HepG2 (cell line): ENCODE data around the gene VRK3. TPM values are rescaled to one million over a fixed set of nuclear protein-coding genes. Genes with fewer than 3 reads are reported as not detected.

Experiments
- FOXC1 ChIP-seq: sonication (generic); formaldehyde crosslinking; IDR thresholded peaks from 2 replicates; pipeline ENCODE4 v1.8.0; 2022; ENCODE audit warnings: mild to moderate bottlenecking, missing genetic modification reagents, borderline replicate concordance
- GATAD1 ChIP-seq: IDR thresholded peaks from 2 replicates; pipeline ENCODE4 v1.6.1; 2016; ENCODE audit warnings: missing genetic modification reagents, missing compliant biosample characterization
- HMG20A ChIP-seq: IDR thresholded peaks from 2 replicates; pipeline ENCODE4 v1.6.1; 2016; ENCODE audit warnings: borderline replicate concordance
- MAFK ChIP-seq, 2 experiments: IDR thresholded peaks in 1 of 2; conservative IDR thresholded peaks in 1 of 2; 2 replicates each; pipeline ENCODE4 v1.6.1; 2011; ENCODE audit warnings: improper control_type of control experiment in 2 of 2, low read length in 2 of 2
- NCOA5 ChIP-seq: sonication (generic); formaldehyde crosslinking; IDR thresholded peaks from 2 replicates; pipeline ENCODE4 v1.4.0; 2020; ENCODE audit warnings: missing genetic modification reagents
- PITX1 ChIP-seq: sonication (generic); formaldehyde crosslinking; IDR thresholded peaks from 2 replicates; pipeline ENCODE4 v1.5.1; 2020; ENCODE audit warnings: mild to moderate bottlenecking, missing genetic modification reagents
- REPIN1 ChIP-seq: sonication (generic); formaldehyde crosslinking; IDR thresholded peaks from 2 replicates; pipeline ENCODE4 v1.8.0; 2022; ENCODE audit warnings: missing genetic modification reagents, low read depth, mild to moderate bottlenecking, borderline replicate concordance
- SYNCRIP ChIP-seq: fragments of 200-400 bp; formaldehyde crosslinking; IDR thresholded peaks from 2 replicates; pipeline ENCODE4 v1.6.1; 2018; ENCODE audit warnings: mild to moderate bottlenecking, low read depth, low read length; ENCODE audit not compliant: insufficient read depth
- ZNF260 ChIP-seq: sonication (generic); formaldehyde crosslinking; IDR thresholded peaks from 2 replicates; pipeline ENCODE4 v1.4.0; 2020; ENCODE audit warnings: missing genetic modification reagents, low read depth, mild to moderate bottlenecking, borderline replicate concordance
- ZNF264 ChIP-seq: sonication (generic); formaldehyde crosslinking; IDR thresholded peaks from 2 replicates; pipeline ENCODE4 v1.4.0; 2020; ENCODE audit warnings: missing genetic modification reagents
- ZNF549 ChIP-seq: sonication (generic); formaldehyde crosslinking; IDR thresholded peaks from 2 replicates; pipeline ENCODE4 v1.5.0; 2020; ENCODE audit warnings: missing genetic modification reagents
- ZNF724P ChIP-seq: sonication (generic); formaldehyde crosslinking; IDR thresholded peaks from 2 replicates; pipeline ENCODE4 v1.8.0; 2022; ENCODE audit warnings: missing genetic modification reagents, borderline replicate concordance
- ZNF790 ChIP-seq: sonication (generic); formaldehyde crosslinking; IDR thresholded peaks from 2 replicates; pipeline ENCODE4 v1.8.0; 2022; ENCODE audit warnings: missing genetic modification reagents, mild to moderate bottlenecking, borderline replicate concordance
- polyA plus RNA-seq, 8 experiments: library from polyadenylated mRNA; depleted of rRNA in 3 of 8; stranded (reverse) in 7 of 8; unstranded in 1 of 8; fragments of >200 nt; fragmentation: Illumina TruSeq in 4 of 8; extraction: Trizol in 4 of 8; gene quantifications; 2 replicates each; pipeline versions ENCODE4 v1.2.1 to v1.2.3, GENCODE V29; 2011 to 2016; ENCODE audit warnings: low read depth in 4 of 8, missing spikeins in 1 of 8, mixed read lengths in 1 of 8; ENCODE audit not compliant: insufficient read depth in 1 of 8
- total RNA-seq, 5 experiments: library from RNA; depleted of rRNA; stranded (reverse); fragments of >200 nt; fragmentation: Illumina TruSeq; extraction: Trizol; gene quantifications; 2 replicates each; pipeline ENCODE4 v1.2.3, GENCODE V29; 2016; ENCODE audit warnings: low read depth in 1 of 5
- TF ChIP-seq, protein P1 (sequence below): sonication (generic); formaldehyde crosslinking; IDR thresholded peaks from 2 replicates; pipeline ENCODE4 v1.4.0; 2020; ENCODE audit warnings: mild to moderate bottlenecking, low read depth, missing genetic modification reagents
- TF ChIP-seq, protein P2 (sequence below): sonication (generic); formaldehyde crosslinking; IDR thresholded peaks from 2 replicates; pipeline ENCODE4 v1.4.0; 2020; ENCODE audit warnings: low read depth, mild to moderate bottlenecking, missing genetic modification reagents
- TF ChIP-seq, protein P3 (sequence below): sonication (generic); formaldehyde crosslinking; IDR thresholded peaks from 2 replicates; pipeline ENCODE4 v1.5.0; 2020; ENCODE audit warnings: mild to moderate bottlenecking, missing genetic modification reagents
- TF ChIP-seq, protein P4 (sequence below): sonication (generic); formaldehyde crosslinking; IDR thresholded peaks from 2 replicates; pipeline ENCODE4 v1.5.0; 2020; ENCODE audit warnings: mild to moderate bottlenecking, missing genetic modification reagents, borderline replicate concordance
- TF ChIP-seq, protein P5 (sequence below): sonication (generic); formaldehyde crosslinking; IDR thresholded peaks from 2 replicates; pipeline ENCODE4 v1.4.0; 2020; ENCODE audit warnings: mild to moderate bottlenecking, missing genetic modification reagents, borderline replicate concordance

Gene VRK3
- total and polyA plus RNA-seq, 2 of the 13 experiments (the other 11 are each of a cell fraction or from before 2014, with no cell fraction given) = 23.8 to 28.3 TPM

DNA sequence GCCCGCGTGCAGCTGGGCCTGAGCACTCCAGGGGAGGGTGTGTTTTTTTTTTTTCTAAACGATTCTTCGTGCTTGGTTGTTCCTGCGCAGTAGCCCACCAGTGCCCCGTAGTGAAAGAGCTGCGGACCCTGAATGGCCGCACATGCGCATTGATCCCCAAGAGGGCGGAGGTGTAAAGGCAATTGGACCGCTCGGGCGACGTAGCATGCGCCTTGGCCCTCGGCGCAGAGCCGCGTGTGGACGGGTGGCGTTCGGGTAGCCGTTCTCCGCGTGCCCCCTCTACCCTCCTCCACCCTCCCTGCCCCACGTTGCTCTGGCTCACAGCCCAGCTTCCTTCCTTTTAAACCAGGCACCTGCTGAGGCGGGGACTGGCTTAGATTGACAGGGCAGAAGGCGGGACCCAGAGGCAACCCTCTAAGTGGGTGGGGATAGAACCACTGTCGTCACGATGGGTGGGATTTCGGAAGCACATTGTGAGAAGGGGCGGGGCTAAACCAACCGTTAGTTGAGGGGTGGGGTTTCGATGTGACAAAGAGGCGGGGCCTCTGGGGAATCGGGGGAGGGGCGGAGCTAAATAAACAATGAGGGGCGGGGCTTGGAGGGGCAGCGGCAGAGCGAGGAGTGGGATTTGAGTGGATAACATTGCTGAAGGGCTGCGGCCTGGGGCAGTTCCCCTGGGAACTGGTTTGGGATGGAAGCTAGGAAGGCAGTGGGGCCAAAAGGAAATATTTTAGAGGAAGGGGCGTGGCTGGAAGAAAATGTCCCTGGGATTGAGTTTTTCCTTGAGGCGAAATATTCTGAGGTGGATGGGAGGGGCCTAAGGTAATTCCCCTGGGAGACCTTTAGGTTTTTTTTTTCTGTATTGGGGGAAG lies 95.3 kb downstream of the VRK3 start (continued):
- TF ChIP-seq, protein P1, sequence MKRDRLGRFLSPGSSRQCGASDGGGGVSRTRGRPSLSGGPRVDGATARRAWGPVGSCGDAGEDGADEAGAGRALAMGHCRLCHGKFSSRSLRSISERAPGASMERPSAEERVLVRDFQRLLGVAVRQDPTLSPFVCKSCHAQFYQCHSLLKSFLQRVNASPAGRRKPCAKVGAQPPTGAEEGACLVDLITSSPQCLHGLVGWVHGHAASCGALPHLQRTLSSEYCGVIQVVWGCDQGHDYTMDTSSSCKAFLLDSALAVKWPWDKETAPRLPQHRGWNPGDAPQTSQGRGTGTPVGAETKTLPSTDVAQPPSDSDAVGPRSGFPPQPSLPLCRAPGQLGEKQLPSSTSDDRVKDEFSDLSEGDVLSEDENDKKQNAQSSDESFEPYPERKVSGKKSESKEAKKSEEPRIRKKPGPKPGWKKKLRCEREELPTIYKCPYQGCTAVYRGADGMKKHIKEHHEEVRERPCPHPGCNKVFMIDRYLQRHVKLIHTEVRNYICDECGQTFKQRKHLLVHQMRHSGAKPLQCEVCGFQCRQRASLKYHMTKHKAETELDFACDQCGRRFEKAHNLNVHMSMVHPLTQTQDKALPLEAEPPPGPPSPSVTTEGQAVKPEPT (CRISPR knock-in tag) = no peak; the same call in 1 of the 2 replicates
- peak; percentile 82; the same call in 1 of the 2 replicates for TF ChIP-seq REPIN1 (CRISPR knock-in tag)
- TF ChIP-seq, protein P2, sequence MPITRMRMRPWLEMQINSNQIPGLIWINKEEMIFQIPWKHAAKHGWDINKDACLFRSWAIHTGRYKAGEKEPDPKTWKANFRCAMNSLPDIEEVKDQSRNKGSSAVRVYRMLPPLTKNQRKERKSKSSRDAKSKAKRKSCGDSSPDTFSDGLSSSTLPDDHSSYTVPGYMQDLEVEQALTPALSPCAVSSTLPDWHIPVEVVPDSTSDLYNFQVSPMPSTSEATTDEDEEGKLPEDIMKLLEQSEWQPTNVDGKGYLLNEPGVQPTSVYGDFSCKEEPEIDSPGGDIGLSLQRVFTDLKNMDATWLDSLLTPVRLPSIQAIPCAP (CRISPR knock-in tag) = no peak
- TF ChIP-seq PITX1 = peak; percentile 28; the same call in 1 of the 2 replicates
- TF ChIP-seq ZNF264 (CRISPR knock-in tag) = peak; percentile 66; the same call in 1 of the 2 replicates
- no peak for TF ChIP-seq ZNF549 (CRISPR knock-in tag)
- peak; percentile 93; the same call in 1 of the 2 replicates for TF ChIP-seq ZNF790 (CRISPR knock-in tag)
- peak; percentile 70; the same call in 1 of the 2 replicates for TF ChIP-seq ZNF724P
- TF ChIP-seq, protein P3, sequence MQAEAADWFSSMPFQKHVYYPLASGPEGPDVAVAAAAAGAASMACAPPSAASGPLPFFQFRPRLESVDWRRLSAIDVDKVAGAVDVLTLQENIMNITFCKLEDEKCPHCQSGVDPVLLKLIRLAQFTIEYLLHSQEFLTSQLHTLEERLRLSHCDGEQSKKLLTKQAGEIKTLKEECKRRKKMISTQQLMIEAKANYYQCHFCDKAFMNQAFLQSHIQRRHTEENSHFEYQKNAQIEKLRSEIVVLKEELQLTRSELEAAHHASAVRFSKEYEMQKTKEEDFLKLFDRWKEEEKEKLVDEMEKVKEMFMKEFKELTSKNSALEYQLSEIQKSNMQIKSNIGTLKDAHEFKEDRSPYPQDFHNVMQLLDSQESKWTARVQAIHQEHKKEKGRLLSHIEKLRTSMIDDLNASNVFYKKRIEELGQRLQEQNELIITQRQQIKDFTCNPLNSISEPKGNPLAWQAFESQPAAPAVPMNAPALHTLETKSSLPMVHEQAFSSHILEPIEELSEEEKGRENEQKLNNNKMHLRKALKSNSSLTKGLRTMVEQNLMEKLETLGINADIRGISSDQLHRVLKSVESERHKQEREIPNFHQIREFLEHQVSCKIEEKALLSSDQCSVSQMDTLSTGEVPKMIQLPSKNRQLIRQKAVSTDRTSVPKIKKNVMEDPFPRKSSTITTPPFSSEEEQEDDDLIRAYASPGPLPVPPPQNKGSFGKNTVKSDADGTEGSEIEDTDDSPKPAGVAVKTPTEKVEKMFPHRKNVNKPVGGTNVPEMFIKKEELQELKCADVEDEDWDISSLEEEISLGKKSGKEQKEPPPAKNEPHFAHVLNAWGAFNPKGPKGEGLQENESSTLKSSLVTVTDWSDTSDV = 0 out of 2 replicates have a peak, but pooled peaks have one; percentile 1
- TF ChIP-seq, protein P4, sequence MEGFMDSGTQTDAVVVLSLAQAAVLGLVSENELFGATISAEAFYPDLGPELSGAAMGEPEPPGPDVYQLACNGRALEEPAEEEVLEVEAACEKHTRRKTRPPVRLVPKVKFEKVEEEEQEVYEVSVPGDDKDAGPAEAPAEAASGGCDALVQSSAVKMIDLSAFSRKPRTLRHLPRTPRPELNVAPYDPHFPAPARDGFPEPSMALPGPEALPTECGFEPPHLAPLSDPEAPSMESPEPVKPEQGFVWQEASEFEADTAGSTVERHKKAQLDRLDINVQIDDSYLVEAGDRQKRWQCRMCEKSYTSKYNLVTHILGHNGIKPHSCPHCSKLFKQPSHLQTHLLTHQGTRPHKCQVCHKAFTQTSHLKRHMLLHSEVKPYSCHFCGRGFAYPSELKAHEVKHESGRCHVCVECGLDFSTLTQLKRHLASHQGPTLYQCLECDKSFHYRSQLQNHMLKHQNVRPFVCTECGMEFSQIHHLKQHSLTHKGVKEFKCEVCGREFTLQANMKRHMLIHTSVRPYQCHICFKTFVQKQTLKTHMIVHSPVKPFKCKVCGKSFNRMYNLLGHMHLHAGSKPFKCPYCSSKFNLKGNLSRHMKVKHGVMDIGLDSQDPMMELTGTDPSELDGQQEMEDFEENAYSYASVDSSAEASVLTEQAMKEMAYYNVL (CRISPR knock-in tag) = peak; percentile 66; the same call in 1 of the 2 replicates
- TF ChIP-seq MAFK (conservative IDR thresholded peaks at IDR 0.05 in 1 of 2, IDR thresholded peaks at IDR 0.05 in 1 of 2; ENCODE audit: low read length in 2 of 2) = no peak
- TF ChIP-seq, protein P5, sequence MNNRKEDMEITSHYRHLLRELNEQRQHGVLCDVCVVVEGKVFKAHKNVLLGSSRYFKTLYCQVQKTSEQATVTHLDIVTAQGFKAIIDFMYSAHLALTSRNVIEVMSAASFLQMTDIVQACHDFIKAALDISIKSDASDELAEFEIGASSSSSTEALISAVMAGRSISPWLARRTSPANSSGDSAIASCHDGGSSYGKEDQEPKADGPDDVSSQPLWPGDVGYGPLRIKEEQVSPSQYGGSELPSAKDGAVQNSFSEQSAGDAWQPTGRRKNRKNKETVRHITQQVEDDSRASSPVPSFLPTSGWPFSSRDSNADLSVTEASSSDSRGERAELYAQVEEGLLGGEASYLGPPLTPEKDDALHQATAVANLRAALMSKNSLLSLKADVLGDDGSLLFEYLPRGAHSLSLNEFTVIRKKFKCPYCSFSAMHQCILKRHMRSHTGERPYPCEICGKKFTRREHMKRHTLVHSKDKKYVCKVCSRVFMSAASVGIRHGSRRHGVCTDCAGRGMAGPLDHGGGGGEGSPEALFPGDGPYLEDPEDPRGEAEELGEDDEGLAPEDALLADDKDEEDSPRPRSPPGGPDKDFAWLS (CRISPR knock-in tag) = no peak
- no peak for TF ChIP-seq FOXC1 (CRISPR knock-in tag)
- TF ChIP-seq SYNCRIP = no peak
- no peak for TF ChIP-seq HMG20A
- peak; percentile 67 for TF ChIP-seq GATAD1 (CRISPR knock-in tag)
- no peak for TF ChIP-seq NCOA5 (CRISPR knock-in tag)
- TF ChIP-seq ZNF260 = no peak
